ENCODE data around the gene GALK1.

The GALK1 gene

DNA sequence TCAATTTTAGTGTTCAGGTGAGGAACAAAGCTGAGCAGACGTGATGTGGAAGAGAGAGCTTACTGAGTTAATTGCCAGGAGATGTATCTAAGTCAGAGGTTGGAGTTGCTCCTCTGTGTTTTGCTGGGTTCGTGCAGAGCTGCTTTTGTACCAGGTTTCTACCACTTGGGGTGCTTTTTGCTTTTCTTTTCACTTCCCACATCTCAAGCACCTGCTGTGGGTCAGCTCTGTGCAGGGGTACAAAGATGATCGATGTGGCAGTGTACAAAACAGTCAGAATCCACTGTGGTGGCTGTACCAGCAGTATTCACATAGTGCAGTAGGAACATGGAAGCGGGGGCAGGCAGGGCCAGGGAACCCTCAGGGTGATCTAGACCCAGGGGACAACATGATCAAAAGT, 34.4 kb upstream of the GALK1 start:
- no peak for TF ChIP-seq ZNF274 (IDR thresholded peaks at IDR 0.05; ENCODE audit: low read depth, low read length)
- no peak overlapping the region for H3K4me3 ChIP-seq (ENCODE audit: low read length)

DNA sequence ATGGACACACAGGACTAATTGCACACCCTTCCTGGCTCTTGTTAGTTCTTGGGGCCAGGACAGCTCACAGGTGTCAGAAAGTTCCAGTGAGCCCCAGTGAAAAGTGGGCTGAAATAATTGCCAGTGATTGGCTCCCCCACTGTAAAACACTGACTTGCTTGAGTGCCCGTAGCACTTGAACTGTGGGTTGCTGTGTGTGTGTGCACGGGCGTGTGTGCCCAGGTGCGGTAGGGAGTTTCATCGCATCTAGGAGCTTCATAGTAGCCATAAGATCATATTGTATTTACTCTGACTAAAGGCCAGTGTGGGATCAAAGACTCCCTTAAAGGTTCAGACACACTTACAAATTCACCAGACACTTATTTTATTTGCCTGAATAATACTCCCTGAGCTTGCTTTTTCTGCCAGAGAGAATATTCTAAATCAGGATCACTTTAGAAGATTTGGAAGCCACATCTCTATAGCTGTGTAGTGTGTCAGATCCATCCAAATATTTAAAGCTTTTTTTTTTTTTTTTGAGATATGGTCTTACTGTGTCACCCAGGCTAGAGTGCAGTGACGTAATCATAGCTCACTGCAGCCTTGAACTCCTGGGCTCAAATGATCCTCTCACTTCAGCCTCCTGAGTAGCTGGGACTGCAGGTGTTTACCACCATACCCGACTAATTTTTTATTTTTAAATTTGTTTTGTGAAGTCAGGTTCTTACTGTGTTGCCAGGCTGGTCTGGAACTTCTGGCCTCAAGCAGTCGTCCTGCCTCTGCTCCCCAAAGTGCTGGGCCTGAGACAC, 31.0 kb upstream of the GALK1 start:
- H3K4me3 ChIP-seq (ENCODE audit: low read length), result no peak overlapping the region
- TF ChIP-seq ZNF274 (IDR thresholded peaks at IDR 0.05; ENCODE audit: low read depth, low read length), result no peak

DNA sequence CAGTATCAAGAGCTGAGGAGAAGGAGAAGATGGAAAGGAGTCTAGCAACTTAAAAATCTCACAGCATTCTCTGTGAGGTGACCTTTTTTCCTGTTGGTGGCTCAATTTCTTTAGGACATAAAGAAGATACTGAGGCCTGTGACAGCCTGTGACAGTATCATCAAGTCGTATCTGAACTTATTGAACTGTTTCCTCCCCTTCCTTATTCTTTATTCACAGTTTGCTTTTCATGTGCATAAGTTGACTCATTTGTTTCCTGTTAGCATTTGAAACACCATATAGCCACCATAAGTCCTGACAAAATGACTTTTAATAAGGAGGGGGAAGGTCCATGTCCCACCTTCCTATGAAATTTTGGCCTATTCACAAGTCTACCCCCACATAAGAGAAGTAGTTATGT, 28.5 kb upstream of the GALK1 start:
- H3K4me3 ChIP-seq (ENCODE audit: low read length), result no peak overlapping the region
- TF ChIP-seq ZNF274 (IDR thresholded peaks at IDR 0.05; ENCODE audit: low read depth, low read length), result no peak

DNA sequence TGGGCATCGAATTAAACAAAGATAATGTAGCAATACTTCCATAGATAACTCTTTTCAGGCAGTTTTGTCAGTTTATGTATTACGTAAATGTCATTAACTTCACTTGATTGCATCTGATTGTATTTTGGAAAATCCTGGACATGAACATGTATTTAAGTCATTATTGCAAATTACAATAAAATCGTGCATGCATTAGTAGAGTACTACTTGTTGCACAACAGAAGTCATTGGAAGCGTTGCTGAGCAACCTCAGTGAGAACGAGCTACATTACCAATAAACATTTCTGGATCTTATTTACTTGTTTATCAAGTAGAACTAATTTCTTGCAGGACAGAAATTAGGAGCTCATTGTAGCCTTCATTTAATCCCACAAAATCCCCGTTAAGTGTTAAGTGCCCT, 26.3 kb upstream of the GALK1 start:
- no peak for TF ChIP-seq ZNF274 (IDR thresholded peaks at IDR 0.05; ENCODE audit: low read depth, low read length)
- H3K4me3 ChIP-seq (ENCODE audit: low read length), result no peak overlapping the region

DNA sequence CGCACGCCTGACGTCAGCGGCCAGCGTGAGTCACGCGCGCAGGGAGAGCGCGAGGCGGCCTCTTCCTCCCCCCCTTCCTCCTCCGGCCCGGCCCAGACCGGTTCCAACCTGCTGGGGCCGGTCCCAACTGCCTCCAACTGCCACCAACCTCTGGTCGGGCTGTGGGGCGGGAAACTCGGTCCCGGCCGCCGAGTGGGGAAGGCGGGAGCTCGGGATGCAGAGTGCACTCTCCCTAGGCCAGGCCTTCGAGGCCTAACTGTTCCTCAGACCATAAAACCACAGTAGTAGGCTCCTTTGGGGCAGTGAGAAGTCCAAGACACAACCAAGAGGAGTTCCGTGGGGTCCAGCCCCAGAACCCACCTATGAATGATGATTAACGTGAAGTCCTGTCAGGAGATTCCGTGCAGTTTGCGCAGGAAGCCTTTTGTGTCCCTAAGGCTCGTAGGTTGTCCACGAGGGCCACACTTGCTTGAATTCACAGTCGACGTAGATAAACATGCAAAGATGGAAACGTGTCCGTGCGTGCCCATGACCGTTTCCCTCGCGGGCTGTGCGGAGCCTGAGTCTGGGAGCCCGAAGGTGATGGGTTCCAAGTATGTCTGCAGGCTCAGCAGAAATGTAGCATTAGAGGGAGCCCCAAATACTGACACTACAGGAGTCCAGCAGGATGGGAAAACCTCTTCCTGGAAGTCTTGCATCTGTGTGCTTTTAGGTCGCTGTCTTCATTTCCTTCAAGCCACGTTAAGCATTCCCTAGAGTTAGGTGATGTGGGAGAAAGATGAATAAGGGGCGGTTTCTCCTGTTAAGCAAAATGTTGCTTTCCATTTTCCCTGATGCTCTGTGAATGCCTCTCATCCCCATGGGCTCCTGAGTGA, 20.3 kb upstream of the GALK1 start:
- no peak for TF ChIP-seq ZNF274 (IDR thresholded peaks at IDR 0.05; ENCODE audit: low read depth, low read length)
- H3K4me3 ChIP-seq (ENCODE audit: low read length), result peak overlapping the region; percentile 77

DNA sequence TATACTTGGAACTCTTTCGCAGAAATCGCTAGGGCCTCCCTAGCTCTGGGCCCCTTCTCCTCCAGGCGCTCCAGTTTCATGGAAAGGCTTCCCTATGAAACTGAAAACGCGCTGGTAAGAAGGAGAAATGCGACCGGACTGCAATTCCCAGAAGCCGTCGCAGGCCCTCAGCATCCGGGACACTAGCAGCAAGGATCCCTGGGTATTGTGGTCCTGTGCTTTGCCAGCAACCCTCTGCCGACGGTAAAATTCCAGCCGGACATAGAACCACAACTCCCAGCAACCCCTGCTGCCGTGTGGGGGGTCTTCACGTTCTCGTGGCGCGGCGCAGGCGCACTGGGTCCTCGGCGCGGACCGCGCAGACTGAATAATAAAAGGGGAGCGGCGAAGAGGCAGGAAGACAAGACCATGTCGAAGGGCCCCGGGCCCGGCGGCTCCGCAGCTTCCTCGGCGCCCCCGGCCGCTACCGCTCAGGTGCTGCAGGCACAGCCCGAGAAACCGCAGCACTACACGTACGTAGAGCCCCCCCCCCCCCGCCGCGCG, 19.6 kb upstream of the GALK1 start, which contains the start of gene UNK:
Gene UNK (plus strand): TSS at position 334 of the 543 bp plus-strand sequence. CDS start 75 bp downstream, at position 409.
- no peak for TF ChIP-seq ZNF274 (IDR thresholded peaks at IDR 0.05; ENCODE audit: low read depth, low read length)
- H3K4me3 ChIP-seq (ENCODE audit: low read length), result peak within 1 kb of the TSS; percentile 77

DNA sequence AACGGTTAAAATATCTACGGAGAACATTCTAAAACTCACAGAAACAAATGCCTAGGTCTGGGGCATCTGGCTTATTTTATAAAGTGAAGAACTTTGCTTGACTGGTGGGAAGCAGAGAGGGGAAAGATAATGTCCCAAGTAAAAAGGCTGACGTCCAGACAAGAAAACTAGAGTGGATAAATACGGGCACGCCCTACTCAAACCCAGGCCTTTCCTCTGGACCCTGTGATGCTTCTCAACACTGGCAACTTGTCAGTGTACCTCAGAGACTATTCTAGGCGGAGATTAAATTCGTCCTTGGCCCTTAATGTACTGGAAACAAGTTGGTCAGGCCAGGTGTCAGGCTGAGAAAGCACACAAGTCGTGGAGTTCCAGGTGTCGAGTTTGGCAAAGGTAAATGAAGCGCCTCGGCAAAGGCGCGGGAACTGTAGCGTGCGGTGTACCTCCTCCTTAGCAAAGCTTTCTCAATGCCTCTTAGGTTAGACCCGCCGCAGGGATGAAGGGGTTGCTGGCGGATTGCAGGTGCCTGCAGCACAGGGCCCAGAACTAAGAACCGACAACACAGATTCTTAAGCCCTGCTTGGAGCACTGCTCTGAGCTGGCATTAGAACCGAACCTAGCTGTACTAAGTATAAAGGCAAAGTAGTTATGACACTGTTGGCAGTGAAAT, 18.9 kb upstream of the GALK1 start:
- TF ChIP-seq ZNF274 (IDR thresholded peaks at IDR 0.05; ENCODE audit: low read depth, low read length), result no peak
- peak overlapping the region; percentile 65; the same call in 1 of the 2 replicates for H3K4me3 ChIP-seq (ENCODE audit: low read length)

DNA sequence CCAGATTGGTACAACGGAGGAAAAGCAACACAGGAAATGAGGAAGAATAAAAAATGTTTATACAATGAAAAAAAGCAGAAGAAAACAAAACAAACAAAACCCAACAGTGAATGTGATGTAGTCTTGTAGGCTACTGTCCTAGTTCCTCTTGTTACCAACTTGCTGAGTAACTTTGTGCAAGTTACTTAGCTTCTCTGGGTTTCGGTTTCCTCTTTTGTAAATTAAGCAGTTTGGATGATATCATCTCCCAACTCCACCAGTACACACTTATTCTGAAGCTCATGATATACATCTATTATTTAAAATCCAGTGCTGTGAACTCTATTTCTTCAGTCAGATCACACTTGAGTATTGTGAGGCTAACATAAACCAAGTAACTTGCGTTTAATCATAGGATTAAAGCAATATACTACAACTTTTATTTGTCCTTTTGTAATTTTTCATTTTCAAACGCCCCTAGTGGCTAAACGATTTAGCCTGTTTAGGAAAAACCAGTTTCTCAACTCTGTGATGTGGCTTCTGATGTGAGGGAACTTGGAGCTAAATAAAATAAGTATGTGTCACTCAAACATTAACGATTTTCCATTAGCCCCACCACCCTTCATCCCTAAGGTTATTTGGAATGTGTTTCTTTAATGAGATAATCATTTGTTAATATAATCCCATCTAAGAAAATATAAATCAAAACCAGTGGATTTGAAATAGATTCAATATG, 18.2 kb upstream of the GALK1 start:
- no peak for TF ChIP-seq ZNF274 (IDR thresholded peaks at IDR 0.05; ENCODE audit: low read depth, low read length)
- H3K4me3 ChIP-seq (ENCODE audit: low read length), result peak overlapping the region; percentile 33; the same call in 1 of the 2 replicates

DNA sequence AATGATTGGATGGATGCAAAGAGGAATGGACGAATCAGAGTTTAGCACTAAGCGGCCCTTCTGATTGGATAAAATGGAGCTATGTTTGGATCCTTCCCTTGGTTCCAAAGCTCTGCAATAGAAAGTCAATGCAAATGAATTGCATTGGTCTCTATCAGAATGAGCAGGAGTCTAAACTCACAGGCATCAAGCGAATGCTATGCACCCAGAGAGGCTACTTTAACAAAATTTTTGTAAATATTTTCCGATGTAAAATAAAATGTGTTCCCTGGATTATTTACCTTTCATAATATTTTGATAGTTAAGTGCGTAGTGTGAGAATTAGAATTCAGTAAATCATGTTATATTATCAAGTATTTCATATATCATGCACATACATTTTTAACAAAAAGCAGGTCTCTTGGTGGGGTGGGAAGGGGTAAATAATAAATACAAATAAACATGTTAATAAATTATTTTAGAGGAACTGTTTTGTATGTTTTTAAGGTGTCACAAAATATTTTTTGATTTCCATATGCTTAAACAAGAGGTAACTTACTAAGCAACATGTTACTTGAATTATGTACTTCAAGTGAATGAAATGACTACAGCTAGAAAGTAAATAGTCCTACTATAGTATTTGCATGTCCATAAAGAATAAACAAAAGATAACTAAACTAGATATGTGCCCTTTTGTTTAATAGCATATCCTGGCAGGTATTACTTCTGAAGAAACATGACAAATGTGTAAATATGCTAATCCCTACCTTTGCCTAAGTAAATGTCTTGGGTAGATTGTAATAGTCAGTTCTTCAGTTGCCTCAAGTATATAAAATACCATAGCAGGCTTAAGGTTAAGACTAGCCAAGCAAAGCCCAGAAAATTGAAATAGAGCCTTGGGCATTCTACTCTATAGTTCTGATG, 15.2 kb upstream of the GALK1 start:
- no peak overlapping the region for H3K4me3 ChIP-seq (ENCODE audit: low read length)
- no peak for TF ChIP-seq ZNF274 (IDR thresholded peaks at IDR 0.05; ENCODE audit: low read depth, low read length)

DNA sequence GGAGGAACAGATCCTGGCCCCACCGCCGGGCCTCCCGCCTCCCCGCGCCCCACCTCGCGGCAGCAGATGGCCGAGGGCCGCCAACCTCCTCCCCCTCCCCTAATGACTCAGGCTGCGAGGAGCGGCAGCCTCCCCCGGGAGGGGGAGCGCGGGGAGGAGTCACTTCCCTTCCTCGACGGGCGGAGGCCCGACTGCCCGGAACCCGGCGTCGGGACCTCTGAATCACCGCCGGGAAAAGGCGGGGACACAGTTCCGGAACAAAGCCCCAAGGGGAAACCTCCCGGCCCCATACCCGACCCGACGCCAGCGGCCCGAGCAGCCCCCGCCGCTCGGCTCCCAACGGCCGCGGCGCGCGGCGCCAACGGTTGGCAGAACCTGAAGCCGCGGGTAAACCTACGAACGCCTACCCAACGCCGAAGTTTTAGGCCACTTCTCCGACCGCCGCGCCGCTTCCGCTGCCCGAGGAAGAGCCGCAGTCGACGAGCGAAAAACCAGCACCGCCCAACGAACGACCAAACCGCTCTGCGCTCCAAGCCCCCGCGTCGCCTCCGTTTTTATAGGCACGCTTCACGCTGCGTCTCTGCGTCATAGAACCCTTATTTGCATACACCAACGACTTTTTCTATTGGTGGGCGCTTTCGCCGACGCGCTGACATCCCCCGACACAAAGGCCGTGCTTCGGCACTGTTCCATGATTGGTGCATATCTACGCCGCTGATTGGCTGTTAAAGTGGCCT, 14.4 kb upstream of the GALK1 start:
- H3K4me3 ChIP-seq (ENCODE audit: low read length), result peak overlapping the region; percentile 92
- no peak for TF ChIP-seq ZNF274 (IDR thresholded peaks at IDR 0.05; ENCODE audit: low read depth, low read length)

DNA sequence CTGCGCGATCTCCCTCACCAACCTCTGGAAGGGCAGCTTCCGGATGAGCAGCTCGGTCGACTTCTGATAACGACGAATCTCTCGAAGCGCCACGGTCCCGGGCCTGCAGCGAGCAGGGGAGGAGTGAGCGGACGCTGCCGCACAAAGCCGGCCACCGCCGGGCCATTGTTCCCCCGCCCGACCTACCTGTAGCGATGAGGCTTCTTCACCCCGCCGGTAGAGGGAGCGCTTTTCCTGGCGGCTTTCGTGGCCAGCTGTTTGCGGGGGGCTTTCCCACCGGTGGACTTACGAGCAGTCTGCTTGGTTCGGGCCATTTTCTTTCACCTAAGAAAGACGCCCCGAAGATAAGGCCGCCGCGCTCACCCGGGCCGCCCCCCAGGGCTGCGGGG, 13.9 kb upstream of the GALK1 start:
- TF ChIP-seq ZNF274 (IDR thresholded peaks at IDR 0.05; ENCODE audit: low read depth, low read length), result no peak
- peak overlapping the region; percentile 92 for H3K4me3 ChIP-seq (ENCODE audit: low read length)

DNA sequence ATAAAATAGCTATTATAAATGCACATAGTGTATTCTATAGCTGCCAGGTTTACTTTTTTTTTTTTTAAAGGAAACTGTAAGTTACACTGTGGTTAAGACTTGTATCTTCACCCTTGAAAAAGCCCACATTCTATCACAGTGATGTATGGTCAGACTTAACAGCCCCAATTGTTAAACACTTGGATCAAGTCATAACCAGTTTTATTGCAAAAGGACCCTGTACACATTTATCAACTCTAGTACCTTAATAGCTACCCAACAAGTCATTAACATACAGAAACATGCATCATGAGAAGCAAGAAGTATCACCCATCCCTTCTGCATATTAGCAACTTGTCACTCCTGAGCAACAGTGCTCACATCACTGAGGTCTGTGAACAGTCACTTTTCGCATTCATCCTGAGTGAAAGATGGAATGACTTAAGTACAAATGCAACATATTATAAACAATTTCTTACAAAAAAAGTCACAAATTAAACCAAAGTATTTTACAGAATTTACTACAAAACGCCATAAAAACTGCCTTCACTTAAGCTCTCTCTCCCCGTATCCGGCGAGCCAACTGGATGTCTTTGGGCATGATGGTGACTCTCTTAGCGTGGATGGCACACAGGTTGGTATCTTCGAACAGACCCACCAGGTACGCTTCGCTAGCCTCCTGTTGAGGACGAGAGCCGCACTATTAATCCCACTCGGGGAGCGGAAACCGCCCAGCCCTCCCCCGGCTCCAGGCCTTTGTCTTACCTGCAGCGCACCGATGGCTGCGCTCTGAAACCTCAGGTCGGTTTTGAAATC, 13.3 kb upstream of the GALK1 start:
- peak overlapping the region; percentile 92 for H3K4me3 ChIP-seq (ENCODE audit: low read length)

Data from GM08714 (cell line).